Heart left ventricle (tissue), 13 donors: ENCODE measurements around the gene MST1.

Experiments
- CTCF ChIP-seq, 12 donors: fragments of 200-600 bp; sonication (generic) in 4 of 12; IDR thresholded peaks; one replicate each; pipeline versions ENCODE4 v1.5.0 to v1.8.0; 2018 to 2022; ENCODE audit warnings: antibody characterized with exemption in 12 of 12, mild to moderate bottlenecking in 5 of 12
- POLR2A ChIP-seq, 2 donors: fragments of 450-650 bp; IDR thresholded peaks; one replicate each; pipeline ENCODE4 v1.6.1; 2017; ENCODE audit warnings: antibody characterized with exemption in 2 of 2, mild to moderate bottlenecking in 2 of 2, moderate library complexity in 2 of 2
- donor health status: ischemic (EF 13 %, LVEDD 7.1; RV severe dilation, severe dysfunction).
- donor health status: DM: no; HTN: yes; CAD: no.
- donor health status: DM: no; HTN: no; CAD: no.
- donor health status: ischemic (EF 25% LVEDD 6.9; RV normal size, moderate dysfunction).
- donor health status: ischemic (EF 25% LVEDD 5.7; RV mildly dilated, moderate dysfunction).
- donor health status: ischemic (EF 35%, LVEDD 5.7; RV mildly dilated, moderate dysfunction).
- donor health status: nonischemic (EF 11% LVEDD 7.7; RV severe dilation, severe dysfunction).
- donor health status: DM: yes; HTN: yes; CAD: no.
- donor health status: PGD.
- donor health status: ischemic (EF 29% LVEDD 5.4; RV normal size, mild dysfunction).
- donor health status: nonischemic (EF 23%, LVEDD 6.1; RV moderate dilation, normal function).

GRCh38 chr3:49661281-49661680 lies 28.0 kb downstream of the MST1 start:
- TF ChIP-seq CTCF (IDR thresholded peaks at IDR 0.05) (no peak), POLR2A (IDR thresholded peaks at IDR 0.05) (no peak)
